DMS153 treated with DMSO at 0.1 percent for 48 hours (cell line): ENCODE data around the gene GLI1.
"Not testable (repeated sequence)": the region's sequence is repeated elsewhere in the genome, so short reads cannot be mapped to it uniquely, and the experiment has no call there.

Experiments used
- DNase-seq: peaks from one replicate; lab custom pipeline; 2025; ENCODE audit not compliant: unreplicated experiment; lab: John Stamatoyannopoulos, UW

GLI1 gene

GRCh38 chr12:57496822-57497221 lies 37.2 kb downstream of the GLI1 start:
- no peak for DNase-seq

GRCh38 chr12:57497223-57498131 lies 37.9 kb downstream of the GLI1 start:
- no peak for DNase-seq

GRCh38 chr12:57498132-57498502 lies 38.5 kb downstream of the GLI1 start:
- DNase-seq = no peak

- DNase-seq = no peak
These were observed 39.0 kb downstream of the GLI1 start for GRCh38 chr12:57498571-57498970.

GRCh38 chr12:57500213-57500612 lies 40.6 kb downstream of the GLI1 start:
- no peak for DNase-seq

- not testable (repeated sequence) for DNase-seq
These were observed 42.9 kb downstream of the GLI1 start for GRCh38 chr12:57502311-57502969.

- DNase-seq = not testable (repeated sequence)
These were observed 47.0 kb downstream of the GLI1 start for GRCh38 chr12:57506541-57506940.

- not testable (repeated sequence) for DNase-seq
These were observed 48.2 kb downstream of the GLI1 start for GRCh38 chr12:57507796-57508195.

GRCh38 chr12:57511161-57511560 lies 51.6 kb downstream of the GLI1 start:
- no peak for DNase-seq

- no peak for DNase-seq
These were observed 52.2 kb downstream of the GLI1 start for GRCh38 chr12:57511588-57512325.

GRCh38 chr12:57512665-57513064 lies 53.1 kb downstream of the GLI1 start:
- no peak for DNase-seq

- no peak for DNase-seq
These were observed 53.7 kb downstream of the GLI1 start for GRCh38 chr12:57513266-57513665.

GRCh38 chr12:57513677-57514076 lies 54.1 kb downstream of the GLI1 start:
- DNase-seq = not testable (repeated sequence)

GRCh38 chr12:57514246-57514645 lies 54.7 kb downstream of the GLI1 start:
- DNase-seq = not testable (repeated sequence)

- no peak for DNase-seq
These were observed 55.3 kb downstream of the GLI1 start for GRCh38 chr12:57514720-57515407.

- no peak for DNase-seq
These were observed 55.9 kb downstream of the GLI1 start for GRCh38 chr12:57515408-57515933.

- no peak for DNase-seq
These were observed 56.5 kb downstream of the GLI1 start for GRCh38 chr12:57515934-57516541.

GRCh38 chr12:57516617-57517153 lies 57.1 kb downstream of the GLI1 start:
- no peak for DNase-seq

- no peak for DNase-seq
These were observed 57.6 kb downstream of the GLI1 start for GRCh38 chr12:57517187-57517586.

GRCh38 chr12:57517718-57518117 lies 58.1 kb downstream of the GLI1 start:
- DNase-seq = not testable (repeated sequence)
